ENCODE measurements around the gene KLHL21.

The KLHL21 gene

DNA sequence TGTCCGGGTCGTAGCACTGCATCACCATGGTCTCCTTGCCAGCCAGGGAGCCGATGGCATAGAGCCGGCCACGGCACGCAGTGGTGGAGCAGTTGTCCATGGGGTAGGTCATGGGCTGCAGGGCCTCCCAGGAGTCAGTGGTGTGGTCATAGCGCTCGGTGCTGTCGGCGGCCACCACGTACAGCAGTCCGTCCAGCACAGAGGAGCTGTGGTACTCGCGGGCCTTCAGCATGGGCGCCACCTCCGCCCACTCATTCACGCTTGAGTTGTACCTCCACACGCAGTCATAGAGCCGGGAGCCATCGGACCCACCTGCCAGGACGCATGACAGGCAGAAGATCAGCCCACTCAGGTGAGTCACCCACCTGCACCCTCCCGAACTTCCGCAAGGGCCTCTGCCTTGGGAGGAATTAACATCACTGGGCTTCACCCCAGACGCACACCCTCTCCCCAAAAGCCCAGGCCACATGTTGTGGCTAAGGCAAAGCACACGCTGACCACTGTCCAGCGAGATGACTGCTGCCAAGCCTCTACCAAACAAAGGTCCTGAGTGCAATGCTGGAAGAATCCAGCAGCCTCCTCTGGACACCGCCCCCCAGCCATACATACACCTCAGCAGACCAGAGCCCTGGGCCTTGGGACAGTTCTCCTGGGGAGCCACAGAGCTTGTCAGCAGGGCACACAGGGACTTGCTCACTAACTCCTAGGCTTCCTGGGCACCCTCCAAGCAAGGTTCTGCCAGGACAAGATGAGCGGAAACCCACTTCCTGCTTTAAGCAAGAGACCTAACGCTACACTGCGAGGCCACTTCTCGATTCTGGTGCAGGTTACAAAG, 3.3 kb downstream of the KLHL21 start:
- Mint-ChIP-seq H3K27ac (peak overlapping the region; percentile 31), H3K27me3 (no peaks in the 10 kb centered on the region), H3K9me3 (no peaks in the 10 kb centered on the region), H3K36me3 (peaks cover 13 to 42% of the 10 kb centered on the region in 2 donors), H3K4me3 (peak overlapping the region; percentile 69 to 91), H3K4me1 (peaks cover 30 to 69% of the 10 kb centered on the region in 2 donors)
- ATAC-seq (replicated peaks) (no peak), DNase-seq (no peak)

- Mint-ChIP-seq H3K4me3 (no peak overlapping the region), H3K27me3 (no peaks in the 10 kb centered on the region), H3K4me1 (peaks cover 25 to 59% of the 10 kb centered on the region in 2 donors), H3K36me3 (peaks cover 22 to 56% of the 10 kb centered on the region in 2 donors), H3K27ac (no peak overlapping the region), H3K9me3 (no peaks in the 10 kb centered on the region)
- DNase-seq, result no peak
- no peak for ATAC-seq (replicated peaks)
These were observed 4.9 kb downstream of the KLHL21 start for GRCh38 chr1:6597777-6598131.

- H3K4me1 Mint-ChIP-seq, result peaks cover 25 to 59% of the 10 kb centered on the region in 2 donors
- no peaks in the 10 kb centered on the region for H3K9me3 Mint-ChIP-seq
- no peak for DNase-seq
- ATAC-seq (replicated peaks), result no peak
- no peaks in the 10 kb centered on the region for H3K27me3 Mint-ChIP-seq
- H3K36me3 Mint-ChIP-seq, result peaks cover 22 to 61% of the 10 kb centered on the region in 2 donors
- H3K27ac Mint-ChIP-seq, result no peak overlapping the region
- peak overlapping the region in 1 of 2 donors; percentile 36 for H3K4me3 Mint-ChIP-seq
These were observed 5.5 kb downstream of the KLHL21 start for GRCh38 chr1:6596886-6597776.

DNA sequence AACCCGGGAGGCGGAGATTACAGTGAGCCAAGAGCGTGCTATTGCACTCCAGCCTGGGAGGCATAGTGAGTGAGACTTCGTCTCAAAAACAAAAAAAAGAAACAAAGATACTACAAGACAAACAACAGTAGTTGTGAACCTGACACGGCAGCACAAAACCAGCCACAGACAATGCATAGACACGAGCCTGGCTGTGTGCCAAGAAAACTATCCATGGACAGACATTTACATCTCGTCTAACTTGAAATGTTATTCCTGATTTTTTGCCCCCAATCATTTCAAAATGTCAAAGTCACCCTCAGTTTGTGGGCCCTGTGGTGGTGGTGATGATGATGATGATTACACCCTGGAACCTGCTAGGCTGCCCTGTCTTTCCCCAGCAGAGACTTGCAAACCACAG, 6.3 kb downstream of the KLHL21 start:
- Mint-ChIP-seq H3K27me3 (no peaks in the 10 kb centered on the region), H3K27ac (peak overlapping the region; percentile 9), H3K36me3 (peaks cover 22 to 61% of the 10 kb centered on the region in 2 donors), H3K4me3 (no peak overlapping the region), H3K9me3 (no peaks in the 10 kb centered on the region), H3K4me1 (peaks cover 30 to 64% of the 10 kb centered on the region in 2 donors)
- DNase-seq (no peak), ATAC-seq (replicated peaks) (no peak)

DNA sequence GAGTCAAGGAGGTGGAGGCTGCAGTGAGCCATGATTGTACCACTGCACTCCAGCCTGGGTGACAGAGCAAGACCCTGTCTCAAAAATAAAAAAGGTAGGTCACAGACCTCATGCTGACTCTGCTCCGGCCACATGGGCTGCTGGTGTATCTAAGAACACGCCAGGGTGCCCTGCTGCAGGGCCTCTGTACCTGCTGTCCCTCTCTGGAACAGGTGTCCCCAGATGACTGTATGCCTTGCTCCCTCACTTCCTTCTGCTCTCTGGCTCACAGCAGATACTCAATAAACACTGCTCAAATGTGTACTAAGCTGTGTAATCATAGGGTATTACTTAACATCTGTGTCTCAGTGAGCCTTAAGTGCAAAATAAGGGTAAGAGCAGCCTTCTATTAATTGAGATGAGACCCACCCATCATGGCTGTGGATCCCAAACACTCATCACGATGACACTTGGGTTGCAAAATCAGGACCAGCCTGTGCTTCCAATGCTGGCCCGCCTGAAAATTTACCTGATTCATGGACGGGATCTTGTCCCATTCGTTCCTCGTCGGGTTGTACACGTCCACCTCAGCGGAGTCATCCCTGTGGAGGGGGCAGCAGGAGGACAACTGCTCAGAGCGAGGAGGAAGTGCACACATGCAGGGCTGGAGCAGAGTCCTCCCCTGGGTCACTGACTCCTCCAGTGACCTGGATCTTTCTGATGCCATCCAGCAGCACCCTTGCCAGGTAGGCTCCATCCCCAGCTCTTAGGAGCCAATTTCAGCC, 7.5 kb downstream of the KLHL21 start:
- Mint-ChIP-seq H3K36me3 (peaks cover 24 to 61% of the 10 kb centered on the region in 2 donors), H3K9me3 (no peaks in the 10 kb centered on the region), H3K27me3 (no peaks in the 10 kb centered on the region), H3K4me3 (no peak overlapping the region), H3K4me1 (peaks cover 21 to 57% of the 10 kb centered on the region in 2 donors), H3K27ac (no peak overlapping the region)
- DNase-seq (no peak), ATAC-seq (replicated peaks) (no peak)

- Mint-ChIP-seq H3K4me1 (peaks cover 15 to 50% of the 10 kb centered on the region in 2 donors), H3K4me3 (no peak overlapping the region), H3K9me3 (no peaks in the 10 kb centered on the region), H3K27ac (no peak overlapping the region), H3K27me3 (no peaks in the 10 kb centered on the region), H3K36me3 (peaks cover 32 to 65% of the 10 kb centered on the region in 2 donors)
- ATAC-seq (replicated peaks), result no peak
- no peak for DNase-seq
These were observed 8.9 kb downstream of the KLHL21 start for GRCh38 chr1:6593810-6594209.

- DNase-seq, result no peak
- peaks cover 17 to 51% of the 10 kb centered on the region in 2 donors for H3K4me1 Mint-ChIP-seq
- H3K9me3 Mint-ChIP-seq, result no peaks in the 10 kb centered on the region
- H3K4me3 Mint-ChIP-seq, result no peak overlapping the region
- peaks cover 32 to 69% of the 10 kb centered on the region in 2 donors for H3K36me3 Mint-ChIP-seq
- no peak overlapping the region for H3K27ac Mint-ChIP-seq
- no peak for ATAC-seq (replicated peaks)
- no peaks in the 10 kb centered on the region for H3K27me3 Mint-ChIP-seq
These were observed 9.6 kb downstream of the KLHL21 start for GRCh38 chr1:6592865-6593593.

DNA sequence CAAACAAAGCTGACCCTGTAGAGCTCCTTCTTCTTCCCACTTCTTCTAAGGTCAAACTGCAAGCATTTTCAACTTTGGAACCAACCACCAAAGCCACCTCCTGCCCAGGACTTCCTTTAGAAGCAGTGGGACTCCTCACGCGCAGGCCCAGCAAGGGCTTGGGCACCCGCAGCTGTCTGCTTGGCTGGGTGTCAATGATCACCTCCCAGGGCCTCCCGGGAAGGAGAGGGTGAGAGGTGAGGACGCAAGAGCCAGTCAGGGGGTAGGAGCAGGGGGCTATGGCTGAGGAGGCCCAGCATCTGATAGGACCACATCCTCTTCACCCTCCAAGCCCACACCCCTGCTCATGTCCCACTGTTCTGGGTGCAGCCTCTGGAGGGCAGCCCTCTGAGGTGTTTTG, 10.2 kb downstream of the KLHL21 start:
- ATAC-seq (replicated peaks), result no peak

GRCh38 chr1:6591644-6592043, 11.0 kb downstream of the KLHL21 start:
- no peak overlapping the region for H3K27ac Mint-ChIP-seq
- ATAC-seq (replicated peaks) (no peak), DNase-seq (no peak)
- H3K9me3 Mint-ChIP-seq, result no peaks in the 10 kb centered on the region
- H3K27me3 Mint-ChIP-seq, result no peaks in the 10 kb centered on the region
- peaks cover 35 to 64% of the 10 kb centered on the region in 2 donors for H3K36me3 Mint-ChIP-seq
- H3K4me3 Mint-ChIP-seq, result no peak overlapping the region
- peaks cover 22 to 52% of the 10 kb centered on the region in 2 donors for H3K4me1 Mint-ChIP-seq

More for the DNA sequence above, 10.2 kb downstream of the KLHL21 start:
- Mint-ChIP-seq H3K4me1 (peaks cover 17 to 52% of the 10 kb centered on the region in 2 donors), H3K27me3 (no peaks in the 10 kb centered on the region), H3K9me3 (no peaks in the 10 kb centered on the region), H3K4me3 (no peak overlapping the region), H3K27ac (no peak overlapping the region), H3K36me3 (peaks cover 35 to 67% of the 10 kb centered on the region in 2 donors)
- DNase-seq, result no peak

DNA sequence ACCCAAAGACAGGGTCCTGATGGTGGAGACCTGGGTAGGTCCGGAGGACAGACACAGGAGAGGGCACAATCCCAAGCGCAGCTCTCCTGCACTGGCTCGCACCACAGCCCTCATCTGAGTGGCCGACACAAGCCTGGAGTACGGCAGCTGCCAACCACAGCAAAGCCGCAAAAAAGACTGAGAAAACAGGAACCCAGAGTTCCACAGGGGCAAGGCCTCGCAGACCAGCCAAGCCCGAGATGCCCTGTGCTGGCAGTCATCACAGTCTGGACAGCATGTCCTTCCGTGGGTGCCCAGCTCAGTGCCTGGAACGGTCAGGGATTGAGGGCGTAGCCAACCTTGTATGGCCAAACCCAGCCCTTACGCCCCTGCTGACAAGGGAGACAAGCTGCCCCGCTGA, 11.4 kb downstream of the KLHL21 start:
- peaks cover 35 to 62% of the 10 kb centered on the region in 2 donors for H3K36me3 Mint-ChIP-seq

DNA sequence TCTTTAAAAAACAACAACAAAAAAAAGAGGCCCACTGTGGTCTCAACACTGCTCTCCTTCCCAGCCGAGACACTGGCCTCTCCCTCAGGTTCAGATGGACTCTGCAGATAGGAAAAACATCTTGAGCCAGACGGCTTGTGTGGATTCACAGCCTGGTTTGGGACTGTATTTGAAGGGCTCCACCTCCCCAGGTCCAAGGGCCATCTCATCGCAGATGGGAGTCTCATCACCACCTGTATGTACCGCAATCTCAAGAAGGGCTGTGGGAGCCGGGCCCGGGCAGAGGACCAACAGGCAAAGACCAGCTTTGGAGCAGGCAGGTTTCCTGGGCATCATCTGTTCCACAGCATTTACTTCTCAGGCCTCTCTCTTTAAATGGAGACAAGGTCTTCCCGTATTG, 12.6 kb downstream of the KLHL21 start:
- Mint-ChIP-seq H3K4me3 (no peak overlapping the region), H3K27me3 (no peaks in the 10 kb centered on the region), H3K9me3 (no peaks in the 10 kb centered on the region)

More for the DNA sequence above, 11.4 kb downstream of the KLHL21 start:
- Mint-ChIP-seq H3K4me1 (peaks cover 24 to 50% of the 10 kb centered on the region in 2 donors), H3K27me3 (no peaks in the 10 kb centered on the region), H3K4me3 (no peak overlapping the region), H3K27ac (peak overlapping the region; percentile 14), H3K9me3 (no peaks in the 10 kb centered on the region)
- DNase-seq (no peak), ATAC-seq (replicated peaks) (peak; percentile 43 to 63)

GRCh38 chr1:6588893-6589520, 13.7 kb downstream of the KLHL21 start:
- Mint-ChIP-seq H3K27ac (peak overlapping the region; percentile 25), H3K4me1 (peaks cover 29 to 51% of the 10 kb centered on the region in 2 donors), H3K27me3 (no peaks in the 10 kb centered on the region), H3K9me3 (no peaks in the 10 kb centered on the region), H3K36me3 (peaks cover 35 to 55% of the 10 kb centered on the region in 2 donors), H3K4me3 (no peak overlapping the region)
- no peak for DNase-seq
- no peak for ATAC-seq (replicated peaks)

More for the DNA sequence above, 12.6 kb downstream of the KLHL21 start:
- H3K36me3 Mint-ChIP-seq, result peaks cover 30 to 51% of the 10 kb centered on the region in 2 donors
- H3K27ac Mint-ChIP-seq, result peak overlapping the region; percentile 81
- peaks cover 22 to 42% of the 10 kb centered on the region in 2 donors for H3K4me1 Mint-ChIP-seq
- DNase-seq (no peak), ATAC-seq (replicated peaks) (no peak)

Data from stimulated activated naive B cell treated with anti-CD40 and anti-IgM and Interleukin-4, amounts not matched to agents 10 μg/mL and 1 μg/mL and 100 μg/mL, for 72 hours (primary cell).